HG03159 (cell line): ENCODE results near the gene AQP3.
"Not testable (repeated sequence)": the region's sequence is repeated elsewhere in the genome, so short reads cannot be mapped to it uniquely, and the experiment has no call there.

Source experiments
- ATAC-seq: cut with Tn5 transposase; IDR thresholded peaks from one replicate; pipeline ENCODE4 v1.9.1; 2021; ENCODE audit warnings: mild to moderate bottlenecking, moderate library complexity; ENCODE audit not compliant: unreplicated experiment

Gene AQP3

GRCh38 chr9:33446946-33447798 is at the start of gene AQP3:
Gene AQP3 (minus strand): TSS chr9:33447593. CDS start chr9:33447530, 63 bp downstream.
- peak; percentile 28 for ATAC-seq

- ATAC-seq: not testable (repeated sequence)
Observed at GRCh38 chr9:33493819-33494218, 46.4 kb upstream of the AQP3 start.

- ATAC-seq: no peak
Observed at GRCh38 chr9:33489066-33489465, 41.7 kb upstream of the AQP3 start.

- ATAC-seq: not testable (repeated sequence)
Observed at GRCh38 chr9:33485312-33485711, 37.9 kb upstream of the AQP3 start.

GRCh38 chr9:33480976-33481375 is 33.6 kb upstream of the AQP3 start:
- ATAC-seq: no peak

- no peak for ATAC-seq
Observed at GRCh38 chr9:33480106-33480505, 32.7 kb upstream of the AQP3 start.

- no peak for ATAC-seq
Observed at GRCh38 chr9:33476503-33476902, 29.1 kb upstream of the AQP3 start.

- no peak for ATAC-seq
Observed at GRCh38 chr9:33475357-33475756, 28.0 kb upstream of the AQP3 start.

- ATAC-seq: peak; percentile 98
Observed at GRCh38 chr9:33473643-33474352, 26.4 kb upstream of the AQP3 start, which contains the start of gene NOL6. Gene NOL6 (minus strand): TSS chr9:33473924. CDS start chr9:33473842, 82 bp downstream.

GRCh38 chr9:33472881-33473615 is 25.7 kb upstream of the AQP3 start:
- no peak for ATAC-seq

GRCh38 chr9:33472171-33472880 is 24.9 kb upstream of the AQP3 start:
- no peak for ATAC-seq

GRCh38 chr9:33471361-33471760 is 24.0 kb upstream of the AQP3 start:
- no peak for ATAC-seq

GRCh38 chr9:33469891-33470290 is 22.5 kb upstream of the AQP3 start:
- ATAC-seq: no peak

- ATAC-seq: no peak
Observed at GRCh38 chr9:33468797-33469621, 21.6 kb upstream of the AQP3 start.

GRCh38 chr9:33468215-33468730 is 20.9 kb upstream of the AQP3 start:
- ATAC-seq: no peak

GRCh38 chr9:33467526-33467925 is 20.1 kb upstream of the AQP3 start:
- no peak for ATAC-seq

GRCh38 chr9:33466565-33467495 is 19.4 kb upstream of the AQP3 start:
- ATAC-seq: no peak
